HFFc6 (cell line): ENCODE data around the gene ELFN1. TPM values are rescaled to one million over a fixed set of nuclear protein-coding genes. Genes with fewer than 3 reads are reported as not detected.

Experiments used
- DNase-seq: peaks from one replicate; pipeline ENCODE4 v3.0.0-alpha.2; 2018
- H3K27ac Mint-ChIP-seq: 2 replicates; pipeline ENCODE4 v1.8.0; 2020; ENCODE audit warnings: mild to moderate bottlenecking, mixed read lengths
- H3K27me3 Mint-ChIP-seq: 2 replicates; pipeline ENCODE4 v1.8.0; 2021; ENCODE audit warnings: mild to moderate bottlenecking, moderate library complexity, mixed read lengths; ENCODE audit not compliant: insufficient read depth
- H3K36me3 Mint-ChIP-seq: 2 replicates; pipeline ENCODE4 v1.8.0; 2021; ENCODE audit warnings: low read depth, mixed read lengths
- H3K4me1 Mint-ChIP-seq: 2 replicates; pipeline ENCODE4 v1.8.0; 2020; ENCODE audit warnings: low read depth, mixed read lengths
- H3K4me3 Mint-ChIP-seq: 2 replicates; pipeline ENCODE4 v1.8.0; 2020; ENCODE audit warnings: mild to moderate bottlenecking, moderate library complexity, mixed read lengths
- H3K9me3 Mint-ChIP-seq: 2 replicates; pipeline ENCODE4 v1.8.0; 2020; ENCODE audit warnings: mild to moderate bottlenecking, mixed read lengths
- total RNA-seq, 6 experiments: library from RNA; stranded (reverse); fragmentation: NEBNext Ultra II Directional; extraction: Animal tissue kit (Norgen Biotek cat#: 25700); gene quantifications; 2 replicates in 1 of 6; 3 replicates in 5 of 6; pipeline ENCODE4 v1.2.3, GENCODE V29; 2021
- TF ChIP-seq, protein P1 (sequence below): fragments of 200-600 bp; sonication (generic); IDR thresholded peaks from 2 replicates; pipeline ENCODE4 v1.5.0; 2021; ENCODE audit warnings: antibody characterized with exemption, mild to moderate bottlenecking

The ELFN1 gene
- total RNA-seq, 6 experiments from 2014 or later = 1.5 to 4.2 (median 1.6) TPM

DNA sequence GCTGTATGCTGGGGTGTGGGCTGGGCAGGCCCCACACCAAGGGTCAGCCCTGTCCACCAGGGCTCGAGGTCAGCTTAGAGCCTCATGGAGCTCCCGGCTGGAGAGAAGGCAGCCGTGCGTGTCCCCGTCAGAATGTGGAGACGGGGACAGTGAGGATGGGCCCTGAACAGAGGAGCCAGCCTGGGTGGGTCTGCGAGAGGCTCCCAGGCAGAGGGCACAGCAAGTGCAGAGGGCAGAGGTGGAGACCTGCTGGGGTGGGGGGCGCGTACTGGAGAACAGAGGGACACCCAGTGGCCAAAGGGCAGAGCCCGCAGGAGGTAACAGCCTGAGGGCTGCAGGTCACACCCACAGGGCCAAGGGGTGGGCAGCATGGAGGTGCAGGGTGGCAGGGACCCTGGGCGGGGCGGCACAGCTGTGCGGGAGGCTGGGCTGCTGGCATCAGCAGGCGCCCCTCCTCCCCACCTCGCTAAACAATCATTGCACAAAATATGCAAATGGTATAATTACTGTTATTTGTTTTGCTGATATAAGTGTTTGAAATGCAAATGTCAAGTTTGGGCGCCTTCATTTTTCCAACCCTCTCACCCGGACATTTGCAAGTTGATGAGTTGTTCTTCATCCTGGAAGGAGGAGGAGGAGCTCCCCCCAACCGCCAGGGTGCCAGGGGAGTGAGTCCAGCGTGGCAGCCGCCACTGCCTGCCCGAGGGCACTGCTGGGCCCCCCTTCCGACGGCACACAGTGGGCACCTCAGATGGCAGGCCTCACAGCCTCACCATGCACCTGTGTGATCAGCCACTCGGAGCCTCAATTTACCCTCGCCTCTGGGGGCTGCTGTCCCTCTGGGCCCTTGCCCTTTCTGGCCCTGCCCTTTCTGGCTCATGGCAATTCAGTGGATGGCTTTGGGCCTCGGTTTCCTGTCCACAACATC lies 35.0 kb downstream of the ELFN1 start:
- no peaks in the 10 kb centered on the region for H3K4me1 Mint-ChIP-seq
- DNase-seq = no peak
- no peak overlapping the region for H3K27ac Mint-ChIP-seq
- H3K4me3 Mint-ChIP-seq = no peak overlapping the region
- peaks cover 29% of the 10 kb centered on the region for H3K9me3 Mint-ChIP-seq
- peaks cover 31% of the 10 kb centered on the region; the same call in 1 of the 2 replicates for H3K36me3 Mint-ChIP-seq
- no peaks in the 10 kb centered on the region for H3K27me3 Mint-ChIP-seq
- TF ChIP-seq, protein P1, sequence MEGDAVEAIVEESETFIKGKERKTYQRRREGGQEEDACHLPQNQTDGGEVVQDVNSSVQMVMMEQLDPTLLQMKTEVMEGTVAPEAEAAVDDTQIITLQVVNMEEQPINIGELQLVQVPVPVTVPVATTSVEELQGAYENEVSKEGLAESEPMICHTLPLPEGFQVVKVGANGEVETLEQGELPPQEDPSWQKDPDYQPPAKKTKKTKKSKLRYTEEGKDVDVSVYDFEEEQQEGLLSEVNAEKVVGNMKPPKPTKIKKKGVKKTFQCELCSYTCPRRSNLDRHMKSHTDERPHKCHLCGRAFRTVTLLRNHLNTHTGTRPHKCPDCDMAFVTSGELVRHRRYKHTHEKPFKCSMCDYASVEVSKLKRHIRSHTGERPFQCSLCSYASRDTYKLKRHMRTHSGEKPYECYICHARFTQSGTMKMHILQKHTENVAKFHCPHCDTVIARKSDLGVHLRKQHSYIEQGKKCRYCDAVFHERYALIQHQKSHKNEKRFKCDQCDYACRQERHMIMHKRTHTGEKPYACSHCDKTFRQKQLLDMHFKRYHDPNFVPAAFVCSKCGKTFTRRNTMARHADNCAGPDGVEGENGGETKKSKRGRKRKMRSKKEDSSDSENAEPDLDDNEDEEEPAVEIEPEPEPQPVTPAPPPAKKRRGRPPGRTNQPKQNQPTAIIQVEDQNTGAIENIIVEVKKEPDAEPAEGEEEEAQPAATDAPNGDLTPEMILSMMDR = no peak; the same call in 1 of the 2 replicates

DNA sequence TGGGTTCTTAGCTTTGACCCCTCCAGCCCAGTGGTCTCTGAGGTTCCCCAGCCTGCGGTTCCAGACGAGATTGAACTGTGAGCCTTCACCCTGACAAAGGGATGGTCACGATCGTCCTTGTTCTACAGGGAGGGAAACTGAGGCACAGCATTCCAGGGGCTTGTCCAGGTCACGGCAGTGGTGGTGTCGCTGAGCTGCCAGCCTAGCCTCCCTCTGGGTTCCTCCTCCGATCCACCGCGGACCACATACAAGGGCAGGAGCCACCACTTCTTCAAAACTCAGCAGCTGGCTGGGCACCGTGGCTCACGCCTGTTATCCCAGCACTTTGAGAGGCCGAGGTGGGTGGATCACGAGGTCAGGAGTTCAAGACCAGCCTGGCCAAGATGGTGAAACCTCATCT lies 35.8 kb downstream of the ELFN1 start:
- Mint-ChIP-seq H3K4me1 (no peaks in the 10 kb centered on the region), H3K27me3 (no peaks in the 10 kb centered on the region), H3K4me3 (no peak overlapping the region), H3K27ac (no peak overlapping the region), H3K9me3 (peaks cover 29% of the 10 kb centered on the region), H3K36me3 (peaks cover 26% of the 10 kb centered on the region; the same call in 1 of the 2 replicates)
- no peak for DNase-seq
- TF ChIP-seq, protein P1 = no peak

DNA sequence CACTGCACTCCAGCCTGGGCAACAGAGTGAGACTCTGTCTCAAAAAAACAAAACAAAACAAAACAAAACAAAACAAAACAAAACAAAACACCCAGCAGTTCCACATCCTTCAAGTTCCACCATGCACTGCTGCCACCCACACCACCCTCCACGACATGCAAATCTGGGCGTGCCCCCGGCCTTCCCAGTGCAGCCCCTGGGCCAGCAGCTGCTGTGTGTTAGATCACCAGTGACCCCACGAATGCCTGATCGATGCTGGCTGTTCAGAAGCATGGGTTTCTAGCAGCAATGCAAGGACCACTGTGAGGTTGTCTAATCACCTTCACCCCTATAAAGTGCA lies 36.3 kb downstream of the ELFN1 start:
- H3K27ac Mint-ChIP-seq = no peak overlapping the region
- H3K36me3 Mint-ChIP-seq = peaks cover 26% of the 10 kb centered on the region; the same call in 1 of the 2 replicates
- H3K27me3 Mint-ChIP-seq = peaks cover under 1% of the 10 kb centered on the region; the same call in 1 of the 2 replicates
- peaks cover 29% of the 10 kb centered on the region for H3K9me3 Mint-ChIP-seq
- no peak overlapping the region for H3K4me3 Mint-ChIP-seq
- DNase-seq = no peak
- H3K4me1 Mint-ChIP-seq = no peaks in the 10 kb centered on the region
- TF ChIP-seq, protein P1 = no peak

DNA sequence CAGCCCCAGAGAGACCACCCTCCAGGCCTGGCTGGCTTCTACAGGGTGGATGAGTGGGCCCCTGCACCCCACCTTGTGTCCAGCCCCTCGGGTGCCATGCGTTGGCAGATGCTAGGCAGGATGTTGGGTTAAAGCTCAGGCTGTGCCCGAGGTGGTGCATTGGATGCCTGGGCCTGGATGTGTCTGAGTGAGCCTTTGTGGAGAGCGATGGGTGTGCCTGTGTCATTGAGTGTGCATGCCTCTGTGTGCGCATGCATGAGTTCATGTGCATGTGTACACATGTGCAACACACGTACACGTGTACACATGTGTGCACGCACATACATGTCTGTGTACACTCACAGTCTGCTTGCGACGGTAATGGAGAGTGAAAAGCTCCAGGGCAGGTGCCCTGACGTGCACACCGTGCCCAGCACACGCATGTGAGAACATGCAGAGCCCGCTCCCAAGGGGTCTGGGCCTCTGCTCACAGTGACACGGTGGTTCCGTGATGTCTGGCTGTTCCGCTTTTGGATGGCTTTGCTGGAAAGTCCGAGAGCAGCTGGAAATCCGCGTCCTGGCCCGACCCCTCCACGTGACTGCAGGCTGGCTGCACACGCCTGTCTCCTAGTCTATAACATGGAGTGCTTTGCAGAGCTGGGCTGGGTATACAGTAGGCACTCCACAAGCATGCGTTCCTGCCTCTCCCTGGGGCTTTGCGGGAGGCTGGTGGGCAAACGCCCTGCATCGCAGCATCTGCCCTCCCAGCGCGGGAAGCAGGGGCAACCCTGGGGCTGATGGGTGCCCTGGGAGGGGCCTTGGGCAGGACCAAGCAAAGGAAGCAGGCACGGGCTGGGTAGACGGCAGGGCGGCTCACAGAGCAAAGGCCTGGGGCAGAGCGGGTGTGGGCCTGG lies 36.9 kb downstream of the ELFN1 start:
- TF ChIP-seq, protein P1 = no peak
- H3K27me3 Mint-ChIP-seq = peaks cover 2% of the 10 kb centered on the region; the same call in 1 of the 2 replicates
- H3K4me3 Mint-ChIP-seq = no peak overlapping the region
- no peak overlapping the region for H3K27ac Mint-ChIP-seq
- peaks cover 26% of the 10 kb centered on the region for H3K9me3 Mint-ChIP-seq
- DNase-seq = no peak
- H3K36me3 Mint-ChIP-seq = peaks cover 24% of the 10 kb centered on the region; the same call in 1 of the 2 replicates
- no peaks in the 10 kb centered on the region for H3K4me1 Mint-ChIP-seq

DNA sequence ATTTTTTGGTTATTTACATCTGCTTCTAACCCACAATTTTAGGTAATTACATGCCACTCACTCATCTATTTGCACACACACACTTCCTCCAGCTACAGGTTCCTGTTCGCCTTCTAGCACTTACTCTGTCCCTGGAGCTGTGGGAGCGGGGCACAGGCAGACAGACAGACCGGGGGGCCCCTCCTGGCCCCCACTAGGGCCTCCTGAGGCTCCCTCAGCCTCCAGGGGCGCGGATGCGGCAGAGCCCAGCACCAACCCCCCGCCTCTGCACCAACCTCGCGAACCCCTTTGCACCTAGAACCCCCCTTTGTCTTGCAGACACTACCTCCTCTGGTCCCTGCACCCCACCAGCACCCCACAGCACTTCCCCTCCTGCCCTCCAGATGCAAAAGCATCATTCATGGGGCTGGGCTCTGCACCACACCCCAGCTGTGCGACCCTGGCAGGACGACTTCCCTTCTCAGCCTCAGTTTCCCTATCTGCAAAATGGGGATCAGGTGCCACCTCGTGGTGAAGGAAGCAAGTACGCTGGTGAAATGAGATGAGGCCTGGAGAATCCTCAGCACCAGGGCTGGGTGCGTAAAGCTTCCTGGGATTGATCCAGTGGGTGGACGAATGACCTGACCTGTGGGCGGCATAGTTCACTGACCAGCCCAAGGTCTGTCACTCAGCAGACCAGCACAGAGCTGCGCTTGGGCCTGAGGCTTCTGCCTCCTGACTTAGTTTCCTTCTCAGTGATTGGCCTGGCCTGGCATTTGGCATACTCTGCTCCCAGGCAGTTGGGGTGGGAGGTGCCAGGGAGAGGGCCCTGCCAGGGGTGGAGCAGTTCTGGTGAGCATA lies 37.9 kb downstream of the ELFN1 start:
- no peak for DNase-seq
- H3K36me3 Mint-ChIP-seq = peaks cover 14% of the 10 kb centered on the region; the same call in 1 of the 2 replicates
- H3K27ac Mint-ChIP-seq = no peak overlapping the region
- H3K4me1 Mint-ChIP-seq = no peaks in the 10 kb centered on the region
- peaks cover 2% of the 10 kb centered on the region; the same call in 1 of the 2 replicates for H3K27me3 Mint-ChIP-seq
- H3K9me3 Mint-ChIP-seq = peaks cover 16% of the 10 kb centered on the region
- no peak overlapping the region for H3K4me3 Mint-ChIP-seq
- TF ChIP-seq, protein P1 = peak; percentile 63
